AG09319 (cell line): ENCODE measurements around the gene MUSTN1.

Experiments
- DNase-seq: peaks from one replicate; pipeline ENCODE4 v3.0.0-alpha.2; 2010; ENCODE audit warnings: low read depth; ENCODE audit errors: extremely low read depth
- TF ChIP-seq, protein P1 (sequence below): IDR thresholded peaks from 2 replicates; pipeline ENCODE4 v1.5.1; 2011; ENCODE audit warnings: low read depth, mild to moderate bottlenecking, inconsistent platforms, low read length, moderate library complexity

MUSTN1 gene

GRCh38 chr3:52846432-52846965 is 11.7 kb upstream of the MUSTN1 start:
- TF ChIP-seq, protein P1, sequence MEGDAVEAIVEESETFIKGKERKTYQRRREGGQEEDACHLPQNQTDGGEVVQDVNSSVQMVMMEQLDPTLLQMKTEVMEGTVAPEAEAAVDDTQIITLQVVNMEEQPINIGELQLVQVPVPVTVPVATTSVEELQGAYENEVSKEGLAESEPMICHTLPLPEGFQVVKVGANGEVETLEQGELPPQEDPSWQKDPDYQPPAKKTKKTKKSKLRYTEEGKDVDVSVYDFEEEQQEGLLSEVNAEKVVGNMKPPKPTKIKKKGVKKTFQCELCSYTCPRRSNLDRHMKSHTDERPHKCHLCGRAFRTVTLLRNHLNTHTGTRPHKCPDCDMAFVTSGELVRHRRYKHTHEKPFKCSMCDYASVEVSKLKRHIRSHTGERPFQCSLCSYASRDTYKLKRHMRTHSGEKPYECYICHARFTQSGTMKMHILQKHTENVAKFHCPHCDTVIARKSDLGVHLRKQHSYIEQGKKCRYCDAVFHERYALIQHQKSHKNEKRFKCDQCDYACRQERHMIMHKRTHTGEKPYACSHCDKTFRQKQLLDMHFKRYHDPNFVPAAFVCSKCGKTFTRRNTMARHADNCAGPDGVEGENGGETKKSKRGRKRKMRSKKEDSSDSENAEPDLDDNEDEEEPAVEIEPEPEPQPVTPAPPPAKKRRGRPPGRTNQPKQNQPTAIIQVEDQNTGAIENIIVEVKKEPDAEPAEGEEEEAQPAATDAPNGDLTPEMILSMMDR: no peak
- no peak for DNase-seq

DNA sequence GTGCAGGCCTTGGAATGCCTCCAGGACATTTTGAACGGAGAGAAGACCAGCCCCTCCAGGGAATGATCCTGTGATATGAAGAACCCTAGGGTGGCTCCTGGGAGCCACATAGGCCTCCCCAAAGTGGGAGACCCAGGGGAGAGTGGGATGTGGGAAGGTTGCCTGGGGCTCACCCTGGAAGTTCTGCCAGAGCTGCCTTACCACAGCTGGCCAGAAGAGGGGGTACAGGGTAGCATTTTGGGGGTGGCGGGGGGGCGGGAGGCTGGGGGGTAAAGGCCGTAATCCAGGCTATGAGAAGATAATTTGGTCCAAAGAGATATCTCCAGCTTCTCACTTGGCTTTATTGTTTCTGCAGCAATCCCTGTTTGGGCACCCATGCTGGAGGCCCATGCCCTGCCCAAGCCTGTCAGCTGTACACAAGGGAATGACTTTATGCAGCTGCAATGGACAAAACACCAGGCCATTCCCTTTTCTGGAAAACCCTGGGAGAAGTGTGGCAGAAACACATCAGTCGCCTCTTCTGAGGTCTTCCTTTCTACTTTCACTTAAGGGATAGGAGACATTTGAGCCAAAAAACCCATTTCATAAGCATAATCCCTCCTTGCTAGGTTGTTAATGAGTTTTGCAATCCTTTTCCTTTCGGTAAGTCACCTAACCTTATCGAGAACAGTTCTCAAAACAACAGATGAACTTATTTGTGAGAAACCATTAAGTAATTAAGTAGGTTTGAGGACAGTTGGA is 11.0 kb upstream of the MUSTN1 start:
- TF ChIP-seq, protein P1: peak; percentile 42
- DNase-seq: no peak

DNA sequence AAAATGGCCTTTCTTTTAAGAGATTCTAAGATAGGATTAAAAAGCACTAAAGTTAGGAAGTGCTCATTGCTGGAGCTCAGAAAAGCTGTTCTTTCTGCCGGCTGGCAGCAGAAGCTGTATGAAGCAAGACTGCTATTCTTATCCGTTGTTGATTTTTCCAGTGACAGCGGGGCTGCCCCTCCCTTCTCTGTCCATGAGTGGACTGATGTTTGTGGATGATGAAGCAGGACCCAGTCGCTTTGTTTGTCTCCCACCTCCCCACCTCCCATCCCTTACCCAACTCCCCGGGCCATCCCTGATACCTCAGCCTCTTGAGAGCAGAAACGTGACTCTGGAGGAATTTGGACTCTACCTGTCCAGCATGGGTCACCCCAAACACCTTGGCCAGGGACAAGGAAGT is 10.3 kb upstream of the MUSTN1 start:
- DNase-seq: no peak
- TF ChIP-seq, protein P1: no peak

- DNase-seq: no peak
- TF ChIP-seq, protein P1: no peak
These were observed 9.6 kb upstream of the MUSTN1 start for GRCh38 chr3:52844290-52844975.

GRCh38 chr3:52843881-52844280 is 9.1 kb upstream of the MUSTN1 start:
- DNase-seq: no peak
- TF ChIP-seq, protein P1: no peak

DNA sequence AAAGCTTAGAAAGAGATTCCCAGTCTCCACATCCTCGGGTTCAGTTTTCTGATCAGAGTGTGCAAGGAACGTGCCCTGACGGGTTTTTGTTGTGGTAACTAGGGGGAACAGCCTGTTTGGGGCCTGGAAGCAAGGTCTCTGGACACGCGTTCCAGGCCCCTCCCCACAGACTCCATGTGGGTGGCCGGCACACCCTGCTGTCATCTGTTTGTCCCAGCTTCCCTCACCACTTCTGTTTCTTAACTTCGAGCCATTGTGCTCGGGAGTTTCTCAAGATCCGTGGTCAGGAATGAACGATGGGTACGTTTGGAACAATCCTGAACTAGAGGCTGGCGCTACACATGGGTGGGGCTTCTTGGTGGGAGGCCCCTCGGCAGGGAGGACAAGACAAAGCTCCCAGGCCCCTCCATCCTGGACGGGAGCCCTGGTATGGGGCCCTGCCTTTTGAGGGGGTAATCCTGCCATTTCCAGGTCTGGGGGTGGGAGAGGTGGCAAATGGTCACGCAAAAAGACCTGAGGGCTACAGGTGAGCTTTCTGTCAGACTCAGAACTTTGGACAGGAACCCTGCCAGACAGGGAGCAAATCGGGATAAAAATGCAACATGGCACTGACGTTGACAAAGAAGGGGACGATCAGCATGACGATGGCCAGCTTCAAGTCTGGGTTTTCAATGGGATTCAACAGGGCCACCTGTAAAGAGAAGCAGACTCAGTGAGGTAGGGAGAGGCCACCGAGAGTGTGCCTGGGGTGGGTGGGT is 8.5 kb upstream of the MUSTN1 start:
- DNase-seq: no peak
- TF ChIP-seq, protein P1: no peak
